ENCODE data around the gene ZNRD2. TPM values are rescaled to one million over a fixed set of nuclear protein-coding genes. Genes with fewer than 3 reads are reported as not detected.

ZNRD2 gene
- total and polyA plus RNA-seq, 2 of the 8 experiments (the other 6 are each of a cell fraction or from before 2014, with no cell fraction given) = 53.4 to 125 TPM

DNA sequence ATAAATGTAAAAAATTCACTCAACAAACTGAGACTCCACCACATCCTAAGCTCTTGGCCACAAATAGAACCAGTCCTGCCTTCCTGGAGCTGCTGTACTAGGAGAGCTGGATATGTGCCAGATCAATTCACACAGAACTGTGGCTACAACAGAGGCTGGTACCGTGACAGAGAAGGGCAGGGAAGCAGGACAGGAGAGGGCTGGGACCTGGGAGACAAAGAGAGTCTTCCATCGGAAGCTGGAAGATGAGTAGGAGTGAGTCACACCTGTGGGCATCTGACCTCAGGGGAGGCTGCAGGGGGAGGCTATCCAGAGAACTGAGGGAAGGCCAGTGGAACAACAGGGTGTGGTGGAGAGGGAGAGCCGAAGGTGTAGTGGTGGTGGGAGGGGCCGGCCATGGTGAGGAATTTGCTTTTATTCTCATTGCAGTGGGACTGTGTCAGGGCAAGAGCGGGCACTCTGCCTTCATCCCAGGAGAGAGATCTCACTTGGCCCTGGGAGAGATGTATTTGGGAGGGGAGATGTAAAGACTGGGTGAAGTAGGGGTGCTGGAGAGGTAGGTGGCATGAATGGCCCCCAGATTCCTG is 10.2 kb upstream of the ZNRD2 start (continued):
- TF ChIP-seq, protein P1, sequence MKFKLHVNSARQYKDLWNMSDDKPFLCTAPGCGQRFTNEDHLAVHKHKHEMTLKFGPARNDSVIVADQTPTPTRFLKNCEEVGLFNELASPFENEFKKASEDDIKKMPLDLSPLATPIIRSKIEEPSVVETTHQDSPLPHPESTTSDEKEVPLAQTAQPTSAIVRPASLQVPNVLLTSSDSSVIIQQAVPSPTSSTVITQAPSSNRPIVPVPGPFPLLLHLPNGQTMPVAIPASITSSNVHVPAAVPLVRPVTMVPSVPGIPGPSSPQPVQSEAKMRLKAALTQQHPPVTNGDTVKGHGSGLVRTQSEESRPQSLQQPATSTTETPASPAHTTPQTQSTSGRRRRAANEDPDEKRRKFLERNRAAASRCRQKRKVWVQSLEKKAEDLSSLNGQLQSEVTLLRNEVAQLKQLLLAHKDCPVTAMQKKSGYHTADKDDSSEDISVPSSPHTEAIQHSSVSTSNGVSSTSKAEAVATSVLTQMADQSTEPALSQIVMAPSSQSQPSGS (IDR thresholded peaks at IDR 0.05; ENCODE audit: low read length) = no peak
- no peak for TF ChIP-seq MAFK (IDR thresholded peaks at IDR 0.05; ENCODE audit: low read depth, low read length)
- TF ChIP-seq ATF3 (IDR thresholded peaks at IDR 0.05; ENCODE audit: insufficient read depth, low read depth, low read length) = no peak
- TF ChIP-seq, protein P2, sequence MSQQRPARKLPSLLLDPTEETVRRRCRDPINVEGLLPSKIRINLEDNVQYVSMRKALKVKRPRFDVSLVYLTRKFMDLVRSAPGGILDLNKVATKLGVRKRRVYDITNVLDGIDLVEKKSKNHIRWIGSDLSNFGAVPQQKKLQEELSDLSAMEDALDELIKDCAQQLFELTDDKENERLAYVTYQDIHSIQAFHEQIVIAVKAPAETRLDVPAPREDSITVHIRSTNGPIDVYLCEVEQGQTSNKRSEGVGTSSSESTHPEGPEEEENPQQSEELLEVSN (IDR thresholded peaks at IDR 0.05) = no peak
- TF ChIP-seq YY1 (IDR thresholded peaks at IDR 0.05; ENCODE audit: low read depth, low read length) = no peak
- no peak for TF ChIP-seq CHD2 (IDR thresholded peaks at IDR 0.05; ENCODE audit: low read length)
- no peak for TF ChIP-seq SRF (IDR thresholded peaks at IDR 0.05; ENCODE audit: low read depth, low read length)
- TF ChIP-seq SAP30 (IDR thresholded peaks at IDR 0.05; ENCODE audit: insufficient read depth, insufficient replicate concordance, low read length) = no peak
